GM12878 (cell line): ENCODE measurements around the gene EPB41L1. TPM values are rescaled to one million over a fixed set of nuclear protein-coding genes. Genes with fewer than 3 reads are reported as not detected.

Experiments used
- ATAC-seq: fragments of 200-7000 bp; cut with Tn5 transposase; 3 replicates; pipeline ENCODE4 v1.9.1; 2020; ENCODE audit warnings: mild to moderate bottlenecking, moderate library complexity
- BruUV-seq: library from RNA; stranded (reverse); fragments of 400-500 nt; replicated peaks from 2 replicates; lab custom pipeline; 2021; lab: Mats Ljungman, UMichigan
- CTCF ChIA-PET: fragments of 300-600 bp; sonication (Branson Sonifier 250); formaldehyde crosslinking; extraction: SDS; loops from one replicate; lab custom pipeline; 2021; ENCODE audit warnings: inconsistent platforms; lab: Yijun Ruan, JAX
- POLR2A ChIA-PET: fragments of 350-600 bp; formaldehyde crosslinking; extraction: SDS; loops from one replicate; lab custom pipeline; 2021; ENCODE audit warnings: inconsistent platforms; lab: Charles Lee
- RAD21 ChIA-PET: fragments of 300-600 bp; sonication (Branson Sonifier 250); formaldehyde crosslinking; loops from one replicate; lab custom pipeline; 2023; ENCODE audit warnings: antibody characterized with exemption; ENCODE audit not compliant: unreplicated experiment; lab: Charles Lee
- SMC1A ChIA-PET: fragments of 300-600 bp; sonication (Branson Sonifier 250); formaldehyde crosslinking; loops from one replicate; lab custom pipeline; 2023; ENCODE audit not compliant: unreplicated experiment, uncharacterized antibody; lab: Charles Lee
- DNase-seq: peaks from one replicate; pipeline ENCODE4 v3.0.0-alpha.2; 2011; ENCODE audit warnings: low read depth, low spot score
- FAIRE-seq: peaks from 3 replicates; lab custom pipeline; 2011; peaks lifted over from hg19 to GRCh38; lab: Jason Lieb, UNC
- H2AFZ ChIP-seq: 2 replicates; pipeline ENCODE4 v1.6.0; 2011; ENCODE audit warnings: low read depth, low read length, control low read depth; ENCODE audit not compliant: control insufficient read depth
- H3K27ac ChIP-seq: 2 replicates; pipeline ENCODE4 v1.5.1; 2011; ENCODE audit warnings: control low read depth; ENCODE audit not compliant: control insufficient read depth, insufficient read depth
- H3K27me3 ChIP-seq, 2 experiments: replicated peaks in 1 of 2; 2 replicates each; pipeline versions ENCODE4 v1.6.0 to v1.6.1; 2011; ENCODE audit warnings: low read length in 1 of 2; ENCODE audit not compliant: control insufficient read depth in 2 of 2, insufficient read depth in 2 of 2
- H3K36me3 ChIP-seq, 2 experiments: 2 replicates each; pipeline ENCODE4 v1.5.1; 2011; ENCODE audit warnings: low read length in 1 of 2; ENCODE audit not compliant: control insufficient read depth in 2 of 2, insufficient read depth in 2 of 2
- H3K4me1 ChIP-seq: 2 replicates; pipeline ENCODE4 v1.6.1; 2011; ENCODE audit warnings: mild to moderate bottlenecking, low read length, moderate library complexity, mixed read lengths; ENCODE audit not compliant: control insufficient read depth, insufficient read depth
- H3K4me2 ChIP-seq: 2 replicates; pipeline ENCODE4 v1.6.0; 2011; ENCODE audit warnings: control low read depth; ENCODE audit not compliant: control insufficient read depth, insufficient read depth
- H3K4me3 ChIP-seq: fragments of 200-600 bp; sonication (generic); 2 replicates; pipeline ENCODE4 v1.5.1; 2016
- H3K79me2 ChIP-seq: 2 replicates; pipeline ENCODE4 v1.6.0; 2011; ENCODE audit warnings: low read length; ENCODE audit not compliant: control insufficient read depth, insufficient read depth
- H3K9ac ChIP-seq: 2 replicates; pipeline ENCODE4 v1.8.0; 2011; ENCODE audit warnings: low read length, control low read depth, mixed read lengths; ENCODE audit not compliant: control insufficient read depth, insufficient read depth
- H3K9me3 ChIP-seq: replicated peaks from 3 replicates; pipeline ENCODE4 v1.5.1; 2011; ENCODE audit warnings: mild to moderate bottlenecking, low read length; ENCODE audit not compliant: control insufficient read depth, insufficient read depth
- H4K20me1 ChIP-seq: 2 replicates; pipeline ENCODE4 v1.6.0; 2011; ENCODE audit not compliant: control insufficient read depth, insufficient read depth
- CHD2 ChIP-seq: IDR thresholded peaks from 2 replicates; pipeline ENCODE4 v1.6.1; 2011; ENCODE audit warnings: low read depth, low read length, improper control_type of control experiment, borderline replicate concordance
- FOXM1 ChIP-seq: IDR thresholded peaks from 2 replicates; pipeline ENCODE4 v1.6.1; 2012; ENCODE audit warnings: low read depth, mild to moderate bottlenecking, inconsistent platforms, low read length, moderate library complexity
- GABPA ChIP-seq: IDR thresholded peaks from 2 replicates; pipeline ENCODE4 v1.6.1; 2014; ENCODE audit warnings: antibody characterized with exemption, low read depth, mild to moderate bottlenecking, inconsistent platforms
- NR2C1 ChIP-seq: fragments of 450-650 bp; IDR thresholded peaks from 2 replicates; pipeline ENCODE4 v1.6.1; 2017; ENCODE audit warnings: antibody characterized with exemption, mild to moderate bottlenecking, moderate library complexity
- NR2C2 ChIP-seq: IDR thresholded peaks from 2 replicates; pipeline ENCODE4 v1.6.1; 2011; ENCODE audit warnings: borderline replicate concordance, low read depth; ENCODE audit not compliant: control insufficient read depth, insufficient read length
- NRF1 ChIP-seq: conservative IDR thresholded peaks from 2 replicates; pipeline ENCODE4 v1.6.1; 2011; ENCODE audit warnings: mild to moderate bottlenecking, low read depth, low read length, improper control_type of control experiment
- PAX5 ChIP-seq: IDR thresholded peaks from 2 replicates; pipeline ENCODE4 v1.6.1; 2011; ENCODE audit warnings: low read depth, low read length, borderline replicate concordance
- POLR2AphosphoS2 ChIP-seq: IDR thresholded peaks from 2 replicates; pipeline ENCODE4 v1.6.1; 2011; ENCODE audit warnings: low read depth, mild to moderate bottlenecking, low read length, improper control_type of control experiment, moderate library complexity
- PRDM15 ChIP-seq: fragments of 450-650 bp; formaldehyde crosslinking; IDR thresholded peaks from 2 replicates; pipeline ENCODE4 v1.4.0; 2020; ENCODE audit warnings: mild to moderate bottlenecking, moderate library complexity
- RAD51 ChIP-seq: fragments of 450-650 bp; IDR thresholded peaks from 2 replicates; pipeline ENCODE4 v1.6.1; 2016; ENCODE audit warnings: moderate library complexity, mild to moderate bottlenecking, inconsistent platforms
- RB1 ChIP-seq: fragments of 450-650 bp; formaldehyde crosslinking; IDR thresholded peaks from 2 replicates; pipeline ENCODE4 v1.6.1; 2017; ENCODE audit warnings: mild to moderate bottlenecking, borderline replicate concordance
- SREBF1 ChIP-seq: IDR thresholded peaks from 2 replicates; pipeline ENCODE4 v1.6.1; 2012; ENCODE audit warnings: mild to moderate bottlenecking, low read length
- SRF ChIP-seq, 2 experiments: IDR thresholded peaks; 2 replicates each; pipeline ENCODE4 v1.6.1; 2011; ENCODE audit warnings: low read depth in 2 of 2, low read length in 2 of 2, mild to moderate bottlenecking in 1 of 2, moderate library complexity in 1 of 2
- TAF1 ChIP-seq: IDR thresholded peaks from 2 replicates; pipeline ENCODE4 v1.6.1; 2011; ENCODE audit warnings: mild to moderate bottlenecking, low read depth, low read length, borderline replicate concordance
- TCF7 ChIP-seq: IDR thresholded peaks from 2 replicates; pipeline ENCODE4 v1.6.1; 2014; ENCODE audit warnings: antibody characterized with exemption, borderline replicate concordance
- ZNF592 ChIP-seq: fragments of 450-650 bp; IDR thresholded peaks from 2 replicates; pipeline ENCODE4 v1.6.1; 2017; ENCODE audit warnings: mild to moderate bottlenecking, moderate library complexity
- WGBS: methylation state at CpG from one replicate; pipeline ENCODE4 v1.1.6; 2016; ENCODE audit warnings: low lambda C conversion rate; ENCODE audit not compliant: insufficient replicate concordance, insufficient coverage; ENCODE audit errors: missing lambda C conversion rate; 5-methylcytosine and 5-hydroxymethylcytosine counted together
- in situ Hi-C: fragments of 300-500 bp; cut with MboI; formaldehyde crosslinking; loops from 9 replicates; pipeline ENCODE4 v1.14.3; 2018; ENCODE audit warnings: mixed read lengths
- intact Hi-C: fragments of 100-400 bp; cut with micrococcal nuclease; formaldehyde crosslinking; loops from one replicate; pipeline ENCODE4 v1.14.2; 2022; ENCODE audit not compliant: unreplicated experiment
- polyA plus RNA-seq, 11 experiments: library from polyadenylated mRNA; depleted of rRNA in 4 of 11; unstranded in 6 of 11; stranded (reverse) in 5 of 11; fragments of >200 nt; fragmentation: Nextera tagmentation in 4 of 11; fragmentation: Illumina TruSeq in 1 of 11; extraction: Ambion mirVana in 4 of 11; extraction: Trizol in 1 of 11; gene quantifications; 1 replicate in 1 of 11; 2 replicates in 10 of 11; pipeline versions ENCODE4 v1.2.1 to v1.2.3, GENCODE V29; 2011 to 2016; ENCODE audit warnings: inconsistent platforms in 2 of 11, missing spikeins in 2 of 11, low read depth in 1 of 11
- total RNA-seq, 4 experiments: library from RNA; depleted of rRNA in 3 of 4; stranded (reverse); fragments of >200 nt in 3 of 4; fragmentation: Illumina TruSeq in 1 of 4; extraction: Trizol in 1 of 4; gene quantifications; 2 replicates each; pipeline versions ENCODE4 v1.2.1 to v1.2.3, GENCODE V29; 2013 to 2021
- TF ChIP-seq, protein P1 (sequence below): IDR thresholded peaks from 2 replicates; pipeline ENCODE4 v1.6.1; 2011; ENCODE audit warnings: low read depth, low read length, improper control_type of control experiment, borderline replicate concordance

EPB41L1 gene
- total and polyA plus RNA-seq, 10 of the 15 experiments (the other 5 are each of a cell fraction or from before 2014, with no cell fraction given) = 0.08 to 3.2 (median 0.31) TPM

GRCh38 chr20:36246401-36246800 lies 91.9 kb downstream of the EPB41L1 start:
- Histone ChIP-seq H4K20me1 (peaks cover 3% of the 10 kb centered on the region; the same call in 1 of the 2 replicates), H3K4me3 (no peak overlapping the region), H3K4me2 (no peak overlapping the region), H3K36me3 (peaks cover 15 to 30% of the 10 kb centered on the region in 2 experiments), H3K9ac (no peak overlapping the region), H3K27ac (no peak overlapping the region), H3K4me1 (no peaks in the 10 kb centered on the region), H3K27me3 (no peaks in the 10 kb centered on the region), H3K9me3 (no peaks in the 10 kb centered on the region), H2AFZ (no peak overlapping the region), H3K79me2 (no peaks in the 10 kb centered on the region; the same call in 1 of the 2 replicates)
- 98% methylated on average over 4 of the region's 4 CpGs for WGBS
- intact Hi-C loops (no loop called here), in situ Hi-C loops (no loop called here)
- SMC1A ChIA-PET = interaction anchor here (1.5 kb wide), 1 partner anchor 10 kb away, joined by 5 read pairs; the partner anchor contains the start of gene AAR2
- no TSS peak for BruUV-seq
- no peak for DNase-seq
- no peak for ATAC-seq
- CTCF ChIA-PET = interaction anchor here (0.6 to 0.9 kb wide), 2 partner anchors 10 to 90 kb away, joined by 3 to 4 read pairs; no protein-coding TSS in a partner anchor
- POLR2A ChIA-PET = interaction anchor here (0.5 kb wide), 1 partner anchor 115 kb away, joined by 4 read pairs; no protein-coding TSS in a partner anchor
- FAIRE-seq = no peak
- RAD21 ChIA-PET = no interaction called here
- TF ChIP-seq FOXM1 (no peak), RB1 (no peak), NR2C2 (no peak), PAX5 (no peak), PRDM15 (CRISPR knock-in tag) (no peak), TAF1 (no peak), ZNF592 (no peak), TCF7 (no peak), POLR2AphosphoS2 (no peak), NRF1 (no peak), NR2C1 (no peak), RAD51 (no peak), CHD2 (no peak), GABPA (no peak), SREBF1 (no peak), SRF (IDR thresholded peaks at IDR 0.05; ENCODE audit: low read depth in 2 of 2, low read length in 2 of 2) (no peak)
- TF ChIP-seq, protein P1, sequence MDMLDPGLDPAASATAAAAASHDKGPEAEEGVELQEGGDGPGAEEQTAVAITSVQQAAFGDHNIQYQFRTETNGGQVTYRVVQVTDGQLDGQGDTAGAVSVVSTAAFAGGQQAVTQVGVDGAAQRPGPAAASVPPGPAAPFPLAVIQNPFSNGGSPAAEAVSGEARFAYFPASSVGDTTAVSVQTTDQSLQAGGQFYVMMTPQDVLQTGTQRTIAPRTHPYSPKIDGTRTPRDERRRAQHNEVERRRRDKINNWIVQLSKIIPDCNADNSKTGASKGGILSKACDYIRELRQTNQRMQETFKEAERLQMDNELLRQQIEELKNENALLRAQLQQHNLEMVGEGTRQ = no peak
